ENCODE results near the gene NEAT1.
A peak's percentile ranks its signal among the peaks of the same experiment; 100 is the strongest.

NEAT1 gene

DNA sequence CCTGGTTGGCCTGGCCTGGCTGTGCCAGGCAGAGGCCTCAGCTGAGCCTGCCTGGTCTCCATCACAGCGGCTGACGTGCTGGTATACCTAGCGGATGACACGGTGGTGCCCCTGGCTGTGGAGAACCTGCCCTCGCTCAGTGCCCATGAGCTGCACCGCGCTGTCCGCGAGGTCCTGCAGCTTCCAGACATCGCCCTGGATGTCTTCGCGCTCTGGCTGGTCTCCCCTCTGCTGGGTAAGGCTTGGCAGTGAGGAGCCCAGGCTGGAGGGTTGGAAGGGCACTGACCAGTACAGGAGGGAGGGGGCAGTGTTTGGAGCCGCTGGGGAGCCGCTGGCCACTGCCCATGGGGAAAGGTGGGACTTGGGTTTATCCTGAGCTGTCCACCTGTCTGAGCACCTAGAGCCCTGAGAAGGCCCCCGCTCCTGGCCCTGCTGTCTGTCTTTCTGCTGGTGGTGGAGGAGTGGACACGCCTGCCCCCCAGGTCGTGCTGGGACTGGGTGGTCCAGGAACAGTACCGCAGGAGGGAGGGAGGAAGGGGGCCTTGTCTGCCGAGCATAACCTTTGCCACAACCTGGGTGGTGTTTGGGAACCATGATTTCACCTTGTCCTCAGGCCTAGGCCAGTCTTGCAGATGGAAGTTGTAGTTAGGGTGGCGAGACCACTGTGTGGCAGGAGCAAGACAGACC is 33.2 kb upstream of the NEAT1 start:
- DNase-seq (ENCODE audit: low spot score), result no peak

DNA sequence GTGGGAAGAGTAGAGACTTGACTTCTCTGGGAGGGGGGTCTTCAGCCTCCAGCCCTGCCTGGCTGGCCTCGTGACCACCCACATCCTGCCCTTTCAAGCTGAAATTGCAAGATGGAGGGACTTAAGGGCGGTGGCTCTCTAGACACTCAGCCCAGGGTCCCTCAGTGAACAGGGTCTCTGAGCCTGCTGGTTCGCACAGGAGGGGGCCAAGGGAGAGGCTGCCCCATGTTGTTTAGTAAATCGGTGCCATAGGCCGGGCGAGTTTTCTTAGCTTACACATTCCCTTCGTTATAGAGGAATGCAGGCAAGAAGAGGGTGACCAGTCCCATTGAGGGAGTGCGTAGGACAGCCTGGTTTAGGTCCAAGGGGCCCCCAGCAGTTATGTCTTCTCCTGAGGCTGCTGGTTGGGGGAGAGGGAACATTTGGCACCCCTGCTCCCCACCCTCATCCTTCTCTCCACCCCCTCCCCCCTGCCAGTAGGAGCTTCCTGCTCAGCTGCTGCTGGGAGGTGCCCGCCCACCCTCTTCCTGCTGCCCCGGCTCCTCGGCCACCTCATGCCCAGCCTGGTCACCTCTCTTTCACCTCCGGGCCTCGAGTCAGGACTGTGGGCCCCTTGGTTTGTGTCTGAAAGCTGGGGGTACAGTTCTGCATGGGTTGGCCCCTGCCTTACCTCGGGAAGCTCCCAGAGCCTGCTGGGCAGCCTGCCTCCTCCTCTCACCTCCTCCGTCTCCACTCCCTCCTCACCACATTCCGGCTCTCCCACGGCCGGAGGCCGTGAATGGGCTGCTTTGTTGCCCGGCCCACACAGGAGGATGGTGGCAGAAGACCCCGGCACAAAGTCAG is 32.3 kb upstream of the NEAT1 start:
- DNase-seq (ENCODE audit: low spot score), result peak; percentile 53

- DNase-seq (ENCODE audit: low spot score), result peak; percentile 86
These were observed 31.6 kb upstream of the NEAT1 start for GRCh38 chr11:65390996-65391395.

GRCh38 chr11:65392186-65392829 is 30.3 kb upstream of the NEAT1 start:
- no peak for DNase-seq (ENCODE audit: low spot score)

DNA sequence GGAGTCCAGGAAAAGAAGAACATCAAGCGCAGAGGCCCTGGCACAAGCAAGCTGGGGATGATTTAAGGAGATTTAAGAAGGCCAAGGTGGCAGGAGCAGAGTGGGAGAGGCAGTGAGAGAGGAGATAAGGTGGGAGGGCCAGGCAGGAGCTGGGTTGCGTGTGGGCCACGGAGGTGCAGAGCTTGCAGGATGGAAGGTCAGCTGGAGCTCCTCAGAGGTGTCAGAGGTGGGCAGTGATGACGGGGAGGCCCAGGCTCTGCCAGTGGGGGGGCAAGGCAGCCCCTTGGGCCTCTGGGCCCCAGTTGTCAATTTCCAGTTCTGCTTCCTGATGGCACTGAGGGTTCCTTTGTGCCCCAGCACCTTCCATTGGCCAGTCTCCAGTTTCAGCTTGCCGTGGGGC is 29.7 kb upstream of the NEAT1 start:
- DNase-seq (ENCODE audit: low spot score), result no peak

DNA sequence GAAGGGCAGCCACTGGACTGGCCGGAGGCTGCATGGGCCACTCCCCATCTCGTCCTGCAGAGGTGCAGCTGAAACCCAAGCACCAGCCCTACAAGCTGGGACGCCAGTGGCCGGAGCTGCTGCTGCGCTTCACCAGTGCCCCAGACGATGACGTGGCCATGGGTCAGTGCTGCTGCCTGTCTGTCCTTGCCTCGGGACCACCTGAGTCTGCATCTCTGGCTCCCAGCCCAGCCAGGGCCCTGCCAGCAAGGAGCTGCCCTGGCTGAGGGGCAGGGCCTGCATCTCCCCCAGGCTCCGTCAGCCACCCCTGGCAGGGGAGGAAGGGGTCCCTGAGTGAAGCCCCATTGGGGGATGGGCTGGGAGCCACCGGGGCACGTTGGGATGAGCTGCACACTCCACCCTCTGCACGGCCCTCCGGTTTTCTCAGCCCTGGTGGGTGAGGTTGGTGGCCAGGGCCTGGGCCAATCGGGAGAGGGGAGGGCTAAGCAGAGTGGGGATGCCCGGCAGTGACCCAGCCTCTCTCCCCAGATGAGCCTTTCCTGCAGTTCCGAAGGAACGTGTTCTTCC is 29.0 kb upstream of the NEAT1 start:
- no peak for DNase-seq (ENCODE audit: low spot score)

GRCh38 chr11:65394125-65394536 is 28.5 kb upstream of the NEAT1 start:
- no peak for DNase-seq (ENCODE audit: low spot score)

DNA sequence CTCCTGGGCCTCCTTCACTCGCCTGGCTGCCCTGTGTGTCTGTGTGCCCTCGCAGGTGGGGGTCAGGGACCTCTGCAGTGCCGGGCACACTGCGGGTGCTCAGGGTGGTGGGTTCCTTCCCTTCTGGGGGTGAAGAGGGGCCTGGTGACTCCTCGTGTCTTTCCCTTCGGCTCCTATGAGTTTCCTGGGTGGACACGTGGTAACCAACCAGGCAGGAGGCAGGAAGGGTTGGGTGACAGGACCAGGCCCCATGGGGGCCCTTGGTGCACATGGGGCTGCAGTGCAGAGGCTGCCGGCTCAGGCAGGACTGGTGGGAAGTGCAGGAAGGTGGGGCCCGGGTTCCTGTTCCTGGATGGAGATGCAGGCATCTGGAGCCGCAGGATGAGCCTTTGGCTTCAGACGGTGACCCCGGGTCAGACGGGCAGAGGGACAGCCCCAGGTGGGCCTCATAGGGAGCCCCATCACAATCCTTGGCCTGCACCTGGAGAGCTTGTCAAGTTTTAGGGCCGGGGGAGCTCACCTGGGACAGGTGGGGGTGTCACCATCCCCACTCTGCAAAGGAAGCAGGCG is 26.6 kb upstream of the NEAT1 start:
- DNase-seq (ENCODE audit: low spot score), result no peak

DNA sequence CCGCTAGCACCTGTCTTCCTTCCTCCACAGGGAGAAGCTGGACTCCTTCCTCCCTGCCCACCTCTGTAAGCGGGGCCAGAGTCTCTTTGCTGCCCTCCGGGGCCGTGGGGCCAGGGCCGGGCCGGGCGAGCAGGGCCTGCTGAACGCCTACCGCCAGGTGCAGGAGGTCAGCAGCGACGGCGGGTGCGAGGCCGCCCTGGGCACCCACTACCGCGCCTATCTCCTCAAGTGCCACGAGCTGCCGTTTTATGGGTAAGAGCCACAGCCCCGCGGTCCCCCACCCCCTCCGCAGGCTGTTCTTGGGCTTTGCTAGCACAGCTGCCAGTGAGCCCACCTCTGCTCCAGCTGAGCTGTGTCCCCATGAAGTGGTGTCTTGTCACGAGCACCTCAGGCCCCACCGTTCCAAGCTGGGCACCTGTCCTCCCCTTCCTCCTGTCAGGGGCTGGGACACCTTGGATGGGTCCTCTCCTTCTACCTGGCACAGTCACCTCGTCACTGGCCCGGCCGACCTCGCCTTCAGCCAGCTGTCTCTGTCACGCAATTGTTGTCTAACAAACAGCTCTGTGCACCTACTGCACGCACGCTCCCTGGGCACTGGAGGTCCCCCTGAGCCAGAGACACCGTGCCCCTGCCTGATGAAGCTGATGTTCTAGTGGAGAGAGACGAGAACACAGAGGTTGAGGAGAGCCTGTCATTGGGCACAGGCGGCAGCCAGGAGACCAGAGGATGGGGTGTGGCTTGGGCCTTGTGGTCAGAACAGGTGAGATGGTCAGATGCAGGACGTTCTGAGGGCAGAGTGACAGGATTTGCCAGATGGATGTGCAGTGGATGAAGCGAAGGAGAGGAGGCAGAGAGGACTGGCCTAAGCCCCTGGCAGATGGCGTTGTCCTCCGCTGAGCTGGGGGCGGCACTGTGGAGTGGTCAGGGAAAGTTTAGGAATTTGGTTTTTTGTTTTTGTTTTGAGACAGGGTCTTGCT is 25.5 kb upstream of the NEAT1 start:
- no peak for DNase-seq (ENCODE audit: low spot score)

GRCh38 chr11:65398362-65398910 is 24.2 kb upstream of the NEAT1 start:
- no peak for DNase-seq (ENCODE audit: low spot score)

- DNase-seq (ENCODE audit: low spot score), result no peak
These were observed 23.3 kb upstream of the NEAT1 start for GRCh38 chr11:65399249-65399648.

DNA sequence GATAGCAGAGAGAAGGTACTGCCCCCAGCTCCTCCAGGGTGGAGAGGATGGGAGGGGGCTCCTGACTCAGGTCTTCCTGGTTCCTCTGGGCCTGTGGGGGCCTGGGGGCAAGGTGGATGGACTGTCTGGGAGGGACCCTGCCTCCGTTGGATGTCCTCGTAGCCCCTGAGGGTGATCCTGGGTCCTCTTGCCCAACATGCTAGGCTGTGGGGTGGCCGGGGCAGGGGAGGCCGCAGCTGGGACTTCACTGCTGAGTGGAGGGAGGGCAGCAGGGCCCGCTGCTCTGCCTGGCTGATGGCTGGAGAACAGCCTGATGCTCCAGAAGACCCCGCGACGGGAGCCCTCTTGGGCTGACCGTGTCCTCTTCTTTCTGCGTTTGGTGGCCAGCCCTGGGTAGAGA is 22.8 kb upstream of the NEAT1 start:
- no peak for DNase-seq (ENCODE audit: low spot score)

GRCh38 chr11:65400307-65401072 is 22.1 kb upstream of the NEAT1 start:
- no peak for DNase-seq (ENCODE audit: low spot score)

DNA sequence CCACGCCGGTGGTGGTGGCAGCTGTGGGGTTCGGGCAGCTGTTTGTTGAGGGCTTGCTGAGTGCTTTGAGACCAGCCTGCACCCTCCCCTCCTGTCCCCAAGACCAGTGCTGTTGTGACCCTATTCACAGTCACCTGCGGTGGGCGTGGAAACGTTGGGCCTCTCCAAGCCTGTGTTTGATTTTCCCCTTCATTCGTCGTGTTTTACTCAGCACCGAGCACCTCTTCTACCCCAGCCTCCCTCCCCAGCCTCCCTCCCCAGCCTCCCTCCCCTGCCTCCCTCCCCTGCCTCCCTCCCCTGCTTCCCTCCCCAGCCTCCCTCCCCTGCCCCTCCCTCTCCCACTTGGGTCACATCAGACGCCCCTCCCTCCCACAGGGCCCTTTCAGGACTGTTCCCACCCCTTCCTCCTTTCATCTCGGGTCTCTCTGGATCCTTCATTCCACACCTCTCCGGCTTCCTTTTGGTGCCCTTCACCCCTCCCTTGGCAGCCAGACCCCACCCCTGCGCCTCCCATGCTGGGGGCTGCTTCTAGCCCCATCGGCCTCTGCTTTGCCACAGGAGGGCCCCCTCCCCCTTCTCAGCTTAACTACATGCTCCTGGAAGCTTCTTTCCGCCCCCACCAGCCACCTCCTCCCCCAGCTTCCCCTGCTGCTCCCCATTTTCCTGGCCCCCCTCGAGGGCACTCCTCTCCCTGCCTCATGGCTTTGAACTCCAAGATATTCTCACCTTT is 21.4 kb upstream of the NEAT1 start:
- DNase-seq (ENCODE audit: low spot score), result no peak

DNA sequence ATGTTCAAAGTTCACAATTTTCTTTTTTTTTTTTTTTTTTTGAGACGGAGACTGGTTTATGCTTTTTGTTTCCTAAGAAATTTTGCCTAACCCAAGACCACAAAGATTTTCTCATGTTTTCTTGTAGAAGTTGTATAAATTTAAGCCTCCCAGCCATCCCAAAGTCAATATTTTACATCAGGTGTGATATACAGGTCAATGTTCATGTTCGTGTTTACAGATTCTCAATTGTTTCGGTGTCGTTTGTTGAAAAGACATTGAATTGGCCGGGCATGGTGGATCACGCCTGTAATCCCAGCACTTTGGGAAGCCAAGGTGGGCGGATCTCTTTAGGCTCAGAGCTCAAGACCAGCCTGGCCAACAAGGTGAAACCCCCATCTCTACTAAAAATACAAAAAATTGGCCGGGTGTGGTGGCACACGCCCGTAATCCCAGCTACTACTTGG is 20.8 kb upstream of the NEAT1 start:
- DNase-seq (ENCODE audit: low spot score), result no peak

DNA sequence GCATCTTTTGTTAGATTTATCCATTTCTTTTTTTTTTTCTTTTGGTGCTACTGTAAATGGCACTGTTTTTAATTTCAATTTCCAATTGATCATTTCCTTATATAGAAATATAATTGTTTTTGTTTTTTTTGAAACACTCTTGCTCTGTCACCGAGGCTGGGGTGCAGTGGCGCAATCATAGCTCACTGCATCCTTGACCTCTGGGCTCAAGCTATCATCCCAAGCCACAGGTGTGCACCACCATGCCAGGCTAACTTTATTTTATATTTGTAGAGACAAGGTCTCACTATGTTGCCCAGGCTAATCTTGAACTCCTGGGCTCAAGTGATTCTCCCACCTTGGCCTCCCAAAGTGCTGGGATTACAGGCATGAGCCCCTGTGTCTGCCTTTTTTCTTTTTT is 19.8 kb upstream of the NEAT1 start:
- no peak for DNase-seq (ENCODE audit: low spot score)

DNA sequence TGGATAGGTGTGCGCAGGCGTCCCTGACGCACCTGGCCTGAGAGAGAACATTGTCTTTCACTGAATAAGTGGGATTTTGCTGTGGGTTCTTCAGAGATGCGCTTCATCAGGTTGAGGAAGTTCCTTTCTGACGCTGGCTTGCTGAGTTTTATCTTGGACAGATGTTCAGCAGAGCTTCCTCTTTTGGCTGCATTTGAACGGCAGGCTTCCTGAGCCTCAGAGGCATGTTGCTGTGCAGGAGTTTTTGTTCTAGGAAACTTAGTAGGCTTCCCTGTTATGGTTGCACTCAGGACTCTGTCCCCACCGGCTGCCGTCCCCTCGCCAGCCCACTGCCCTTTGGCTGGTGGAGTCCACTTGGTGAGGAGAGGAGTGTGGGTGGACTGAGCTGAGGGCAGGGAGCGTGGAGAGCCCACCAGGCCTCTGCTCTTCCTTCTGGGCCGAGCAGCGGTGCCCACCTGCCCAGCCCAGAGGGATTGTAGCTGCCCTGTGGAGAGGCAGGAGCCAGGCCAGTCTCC is 18.9 kb upstream of the NEAT1 start:
- no peak for DNase-seq (ENCODE audit: low spot score)

DNA sequence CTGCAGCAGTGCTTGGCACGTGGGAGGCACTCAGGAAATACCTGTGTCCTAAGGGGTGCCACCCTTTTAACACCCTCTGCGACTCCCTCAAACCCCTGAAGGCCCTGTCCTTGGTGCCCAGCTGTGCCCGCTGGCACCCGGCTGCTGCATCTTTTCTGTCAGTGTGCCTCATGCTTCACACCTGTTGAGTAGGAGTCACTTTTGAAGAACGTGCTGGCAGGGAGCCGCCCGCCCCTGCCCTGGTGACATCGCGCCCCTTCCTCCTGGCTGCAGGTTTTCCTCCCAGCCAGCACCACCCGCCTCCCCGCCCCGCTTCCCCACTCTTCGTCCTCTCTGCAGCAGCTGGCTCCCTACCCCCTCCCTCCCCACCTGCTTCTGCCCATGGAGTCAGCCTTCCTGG is 18.4 kb upstream of the NEAT1 start:
- DNase-seq (ENCODE audit: low spot score), result no peak

Measured in kidney capillary endothelial cell (primary cell).